H9 (cell line): ENCODE measurements around the gene TAF9B. TPM values are rescaled to one million over a fixed set of nuclear protein-coding genes. Genes with fewer than 3 reads are reported as not detected.

ENCODE experiments used
- DNase-seq: peaks from one replicate; pipeline ENCODE4 v3.0.0-alpha.2; 2017
- H2AFZ ChIP-seq: one replicate; pipeline ENCODE4 v1.6.1; 2013; ENCODE audit warnings: mild to moderate bottlenecking, low read length, control low read depth, moderate library complexity
- H2AK5ac ChIP-seq: 2 replicates; pipeline ENCODE4 v1.6.1; 2013; ENCODE audit warnings: low read length, control low read depth, mixed read lengths; ENCODE audit not compliant: insufficient read length
- H2BK120ac ChIP-seq: one replicate; pipeline ENCODE4 v1.6.1; 2013; ENCODE audit warnings: low read depth, mild to moderate bottlenecking, low read length, control low read depth, inconsistent platforms; ENCODE audit not compliant: poor library complexity, severe bottlenecking
- H2BK12ac ChIP-seq: 2 replicates; pipeline ENCODE4 v1.6.1; 2013; ENCODE audit warnings: low read length, control low read depth, mixed read lengths, low read depth; ENCODE audit not compliant: insufficient read length
- H2BK15ac ChIP-seq: 2 replicates; pipeline ENCODE4 v1.6.1; 2013; ENCODE audit warnings: low read depth, low read length, control low read depth
- H2BK20ac ChIP-seq: one replicate; pipeline ENCODE4 v1.6.1; 2013; ENCODE audit warnings: low read depth, mild to moderate bottlenecking, low read length, control low read depth, inconsistent platforms; ENCODE audit not compliant: poor library complexity, severe bottlenecking
- H2BK5ac ChIP-seq: 2 replicates; pipeline ENCODE4 v1.6.1; 2013; ENCODE audit warnings: low read length, control low read depth, mixed read lengths; ENCODE audit not compliant: insufficient read length
- H3K14ac ChIP-seq: 2 replicates; pipeline ENCODE4 v1.6.1; 2013; ENCODE audit warnings: low read length, control low read depth; ENCODE audit not compliant: insufficient read depth
- H3K18ac ChIP-seq: 2 replicates; pipeline ENCODE4 v1.6.1; 2013; ENCODE audit warnings: low read depth, mild to moderate bottlenecking, mixed read lengths, low read length, control low read depth; ENCODE audit not compliant: insufficient read length
- H3K23ac ChIP-seq: 2 replicates; pipeline ENCODE4 v1.6.1; 2013; ENCODE audit warnings: low read length, control low read depth, mixed read lengths, low read depth; ENCODE audit not compliant: insufficient read length
- H3K23me2 ChIP-seq: 2 replicates; pipeline ENCODE4 v1.6.1; 2013; ENCODE audit warnings: low read depth, mild to moderate bottlenecking, mixed read lengths, low read length, control low read depth; ENCODE audit not compliant: insufficient read length, poor library complexity, severe bottlenecking
- H3K27ac ChIP-seq: 2 replicates; pipeline ENCODE4 v1.5.1; 2013; ENCODE audit warnings: low read length, control low read depth, mixed read lengths, low read depth; ENCODE audit not compliant: insufficient read length
- H3K27me3 ChIP-seq: 2 replicates; pipeline ENCODE4 v1.6.1; 2013; ENCODE audit warnings: low read length, control low read depth, inconsistent platforms; ENCODE audit not compliant: insufficient read depth
- H3K4ac ChIP-seq: 2 replicates; pipeline ENCODE4 v1.6.1; 2013; ENCODE audit warnings: low read depth, mild to moderate bottlenecking, control low read depth, inconsistent platforms, low read length, moderate library complexity
- H3K4me1 ChIP-seq: 2 replicates; pipeline ENCODE4 v1.6.1; 2013; ENCODE audit warnings: low read length, control low read depth, inconsistent platforms; ENCODE audit not compliant: insufficient read depth
- H3K4me2 ChIP-seq: 2 replicates; pipeline ENCODE4 v1.6.1; 2013; ENCODE audit warnings: low read length, control low read depth, mixed read lengths; ENCODE audit not compliant: insufficient read length, insufficient read depth
- H3K56ac ChIP-seq: 2 replicates; pipeline ENCODE4 v1.6.1; 2013; ENCODE audit warnings: low read depth, mild to moderate bottlenecking, mixed read lengths, low read length, control low read depth; ENCODE audit not compliant: insufficient read length
- H3K79me1 ChIP-seq: 2 replicates; pipeline ENCODE4 v1.6.1; 2013; ENCODE audit warnings: low read depth, mild to moderate bottlenecking, moderate library complexity, low read length, control low read depth, inconsistent platforms; ENCODE audit not compliant: insufficient read depth, poor library complexity, severe bottlenecking
- H3K79me2 ChIP-seq: 2 replicates; pipeline ENCODE4 v1.6.1; 2013; ENCODE audit warnings: low read length, control low read depth, inconsistent platforms; ENCODE audit not compliant: insufficient read depth
- H3K9ac ChIP-seq: 2 replicates; pipeline ENCODE4 v1.6.1; 2013; ENCODE audit warnings: low read length, control low read depth, mixed read lengths; ENCODE audit not compliant: insufficient read length; ENCODE audit errors: extremely low read depth
- H3K9me3 ChIP-seq: one replicate; pipeline ENCODE4 v1.6.1; 2013; ENCODE audit warnings: low read depth, low read length, inconsistent platforms; ENCODE audit not compliant: control insufficient read depth
- H3T11ph ChIP-seq: one replicate; pipeline ENCODE4 v1.6.1; 2013; ENCODE audit warnings: mild to moderate bottlenecking, low read length, control low read depth, inconsistent platforms
- H4K20me1 ChIP-seq: one replicate; pipeline ENCODE4 v1.6.1; 2013; ENCODE audit not compliant: control insufficient read depth, insufficient read length, insufficient read depth
- H4K5ac ChIP-seq: 2 replicates; pipeline ENCODE4 v1.6.1; 2013; ENCODE audit warnings: low read depth, mild to moderate bottlenecking, mixed read lengths, low read length, control low read depth; ENCODE audit not compliant: insufficient read length
- H4K8ac ChIP-seq: replicated peaks from 2 replicates; pipeline ENCODE4 v1.6.1; 2013; ENCODE audit warnings: low read length, control low read depth, mixed read lengths, low read depth; ENCODE audit not compliant: insufficient read length
- H4K91ac ChIP-seq: 2 replicates; pipeline ENCODE4 v1.6.1; 2013; ENCODE audit warnings: low read depth, mild to moderate bottlenecking, moderate library complexity, mixed read lengths, low read length, control low read depth; ENCODE audit not compliant: insufficient read length
- H3K27ac Mint-ChIP-seq, 3 experiments: 2 replicates in 2 of 3; 3 replicates in 1 of 3; pipeline ENCODE4 v1.8.0; 2020 to 2021; ENCODE audit warnings: mixed read lengths in 3 of 3, mild to moderate bottlenecking in 1 of 3, moderate library complexity in 1 of 3
- H3K27me3 Mint-ChIP-seq: 2 replicates; pipeline ENCODE4 v1.8.0; 2021; ENCODE audit warnings: low read depth, mild to moderate bottlenecking, moderate library complexity, mixed read lengths
- H3K36me3 Mint-ChIP-seq, 3 experiments: 2 replicates in 2 of 3; 3 replicates in 1 of 3; pipeline ENCODE4 v1.8.0; 2020 to 2021; ENCODE audit warnings: low read depth in 3 of 3, mixed read lengths in 3 of 3; ENCODE audit not compliant: insufficient read depth in 1 of 3
- H3K4me1 Mint-ChIP-seq, 2 experiments: 2 replicates each; pipeline ENCODE4 v1.8.0; 2020; ENCODE audit warnings: mixed read lengths in 2 of 2
- H3K4me3 Mint-ChIP-seq, 2 experiments: 2 replicates in 1 of 2; 3 replicates in 1 of 2; pipeline ENCODE4 v1.8.0; 2020 to 2021; ENCODE audit warnings: mild to moderate bottlenecking in 2 of 2, mixed read lengths in 2 of 2, moderate library complexity in 1 of 2
- H3K9me3 Mint-ChIP-seq, 2 experiments: 2 replicates in 1 of 2; 3 replicates in 1 of 2; pipeline ENCODE4 v1.8.0; 2020; ENCODE audit warnings: mild to moderate bottlenecking in 2 of 2, mixed read lengths in 2 of 2, moderate library complexity in 1 of 2
- CTCF ChIP-seq: fragments of 200-600 bp; sonication (generic); conservative IDR thresholded peaks from 3 replicates; pipeline ENCODE4 v1.8.0; 2021; ENCODE audit warnings: antibody characterized with exemption, mild to moderate bottlenecking
- total RNA-seq: library from RNA; stranded (reverse); gene quantifications from 2 replicates; pipeline ENCODE4 v1.2.1, GENCODE V29; 2021

Gene TAF9B
- total RNA-seq, 1 experiment from 2014 or later: 34.9 TPM

GRCh38 chrX:78123190-78123589, 16.3 kb downstream of the TAF9B start:
- H4K20me1 ChIP-seq: peaks cover 2% of the 10 kb centered on the region
- DNase-seq: no peak
- Mint-ChIP-seq H3K4me3 (no peak overlapping the region), H3K36me3 (peaks cover 51 to 87% (median 82%) of the 10 kb centered on the region in 3 experiments), H3K9me3 (peaks cover 64 to 66% of the 10 kb centered on the region in 2 experiments), H3K27me3 (no peaks in the 10 kb centered on the region), H3K4me1 (no peaks in the 10 kb centered on the region; a peak in 1 of 4 replicates), H3K27ac (no peak overlapping the region)
- H4K8ac ChIP-seq: no peak overlapping the region
- no peaks in the 10 kb centered on the region for H3K79me1 ChIP-seq
- TF ChIP-seq CTCF: no peak
- no peak overlapping the region for H4K91ac ChIP-seq
- no peak overlapping the region for H2BK12ac ChIP-seq
- H3K4me1 ChIP-seq: no peaks in the 10 kb centered on the region
- no peak overlapping the region for H2BK5ac ChIP-seq
- no peak overlapping the region for H2BK120ac ChIP-seq
- H3K9ac ChIP-seq: no peak overlapping the region
- H3K23ac ChIP-seq: no peak overlapping the region
- no peak overlapping the region for H3K14ac ChIP-seq
- no peak overlapping the region for H3K56ac ChIP-seq
- no peak overlapping the region for H3K4me2 ChIP-seq
- H3K27ac ChIP-seq: no peak overlapping the region
- H4K5ac ChIP-seq: no peak overlapping the region
- no peak overlapping the region for H2AFZ ChIP-seq
- no peak overlapping the region for H3K18ac ChIP-seq
- H2BK15ac ChIP-seq: no peak overlapping the region
- H2BK20ac ChIP-seq: no peak overlapping the region
- no peak overlapping the region for H3K4ac ChIP-seq
- H3K9me3 ChIP-seq: peaks cover 13% of the 10 kb centered on the region
- 0 out of 2 replicates have a peak, but pooled peaks cover 2% of the 10 kb centered on the region for H3K79me2 ChIP-seq
- H2AK5ac ChIP-seq: no peak overlapping the region
- no peak overlapping the region for H3T11ph ChIP-seq
- no peaks in the 10 kb centered on the region for H3K23me2 ChIP-seq
- no peaks in the 10 kb centered on the region for H3K27me3 ChIP-seq
